ENCODE measurements around the gene BNIP3. TPM values are rescaled to one million over a fixed set of nuclear protein-coding genes. Genes with fewer than 3 reads are reported as not detected.

The BNIP3 gene
- total and polyA plus RNA-seq, 4 donors: 36.8 to 151 (median 114) TPM

GRCh38 chr10:131923038-131923756, 58.5 kb downstream of the BNIP3 start:
- 94% methylated on average over 11 of the region's 11 CpGs for WGBS
- H3K27me3 ChIP-seq (ENCODE audit: control insufficient read depth in 4 of 4, insufficient read depth in 4 of 4, low read length in 3 of 4): no peaks in the 10 kb centered on the region
- DNase-seq (ENCODE audit: low spot score): no peak
- H3K36me3 ChIP-seq (ENCODE audit: control insufficient read depth in 4 of 4, insufficient read depth in 3 of 4, low read depth in 1 of 4, low read length in 3 of 4): no peaks in the 10 kb centered on the region
- no peak overlapping the region for H3K4me3 ChIP-seq (ENCODE audit: low read depth in 1 of 3, low read length in 3 of 3)
- no peak for TF ChIP-seq GABPA (IDR thresholded peaks at IDR 0.05 in 1 of 2, conservative IDR thresholded peaks at IDR 0.05 in 1 of 2)
- TF ChIP-seq RXRA (IDR thresholded peaks at IDR 0.05): no peak
- TF ChIP-seq HNF4A (conservative IDR thresholded peaks at IDR 0.05): no peak
- TF ChIP-seq, protein P1, sequence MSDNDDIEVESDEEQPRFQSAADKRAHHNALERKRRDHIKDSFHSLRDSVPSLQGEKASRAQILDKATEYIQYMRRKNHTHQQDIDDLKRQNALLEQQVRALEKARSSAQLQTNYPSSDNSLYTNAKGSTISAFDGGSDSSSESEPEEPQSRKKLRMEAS (IDR thresholded peaks at IDR 0.05): no peak
- TF ChIP-seq, protein P2, sequence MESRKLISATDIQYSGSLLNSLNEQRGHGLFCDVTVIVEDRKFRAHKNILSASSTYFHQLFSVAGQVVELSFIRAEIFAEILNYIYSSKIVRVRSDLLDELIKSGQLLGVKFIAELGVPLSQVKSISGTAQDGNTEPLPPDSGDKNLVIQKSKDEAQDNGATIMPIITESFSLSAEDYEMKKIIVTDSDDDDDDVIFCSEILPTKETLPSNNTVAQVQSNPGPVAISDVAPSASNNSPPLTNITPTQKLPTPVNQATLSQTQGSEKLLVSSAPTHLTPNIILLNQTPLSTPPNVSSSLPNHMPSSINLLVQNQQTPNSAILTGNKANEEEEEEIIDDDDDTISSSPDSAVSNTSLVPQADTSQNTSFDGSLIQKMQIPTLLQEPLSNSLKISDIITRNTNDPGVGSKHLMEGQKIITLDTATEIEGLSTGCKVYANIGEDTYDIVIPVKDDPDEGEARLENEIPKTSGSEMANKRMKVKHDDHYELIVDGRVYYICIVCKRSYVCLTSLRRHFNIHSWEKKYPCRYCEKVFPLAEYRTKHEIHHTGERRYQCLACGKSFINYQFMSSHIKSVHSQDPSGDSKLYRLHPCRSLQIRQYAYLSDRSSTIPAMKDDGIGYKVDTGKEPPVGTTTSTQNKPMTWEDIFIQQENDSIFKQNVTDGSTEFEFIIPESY (IDR thresholded peaks at IDR 0.05): no peak
- TF ChIP-seq, protein P3, sequence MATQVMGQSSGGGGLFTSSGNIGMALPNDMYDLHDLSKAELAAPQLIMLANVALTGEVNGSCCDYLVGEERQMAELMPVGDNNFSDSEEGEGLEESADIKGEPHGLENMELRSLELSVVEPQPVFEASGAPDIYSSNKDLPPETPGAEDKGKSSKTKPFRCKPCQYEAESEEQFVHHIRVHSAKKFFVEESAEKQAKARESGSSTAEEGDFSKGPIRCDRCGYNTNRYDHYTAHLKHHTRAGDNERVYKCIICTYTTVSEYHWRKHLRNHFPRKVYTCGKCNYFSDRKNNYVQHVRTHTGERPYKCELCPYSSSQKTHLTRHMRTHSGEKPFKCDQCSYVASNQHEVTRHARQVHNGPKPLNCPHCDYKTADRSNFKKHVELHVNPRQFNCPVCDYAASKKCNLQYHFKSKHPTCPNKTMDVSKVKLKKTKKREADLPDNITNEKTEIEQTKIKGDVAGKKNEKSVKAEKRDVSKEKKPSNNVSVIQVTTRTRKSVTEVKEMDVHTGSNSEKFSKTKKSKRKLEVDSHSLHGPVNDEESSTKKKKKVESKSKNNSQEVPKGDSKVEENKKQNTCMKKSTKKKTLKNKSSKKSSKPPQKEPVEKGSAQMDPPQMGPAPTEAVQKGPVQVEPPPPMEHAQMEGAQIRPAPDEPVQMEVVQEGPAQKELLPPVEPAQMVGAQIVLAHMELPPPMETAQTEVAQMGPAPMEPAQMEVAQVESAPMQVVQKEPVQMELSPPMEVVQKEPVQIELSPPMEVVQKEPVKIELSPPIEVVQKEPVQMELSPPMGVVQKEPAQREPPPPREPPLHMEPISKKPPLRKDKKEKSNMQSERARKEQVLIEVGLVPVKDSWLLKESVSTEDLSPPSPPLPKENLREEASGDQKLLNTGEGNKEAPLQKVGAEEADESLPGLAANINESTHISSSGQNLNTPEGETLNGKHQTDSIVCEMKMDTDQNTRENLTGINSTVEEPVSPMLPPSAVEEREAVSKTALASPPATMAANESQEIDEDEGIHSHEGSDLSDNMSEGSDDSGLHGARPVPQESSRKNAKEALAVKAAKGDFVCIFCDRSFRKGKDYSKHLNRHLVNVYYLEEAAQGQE (IDR thresholded peaks at IDR 0.05): no peak
- TF ChIP-seq EGR1 (IDR thresholded peaks at IDR 0.05; ENCODE audit: low read depth in 2 of 2): no peak
- TF ChIP-seq JUND (IDR thresholded peaks at IDR 0.05): no peak
- TF ChIP-seq RAD21 (IDR thresholded peaks at IDR 0.05): no peak
- no peak for TF ChIP-seq TAF1 (conservative IDR thresholded peaks at IDR 0.05)
- TF ChIP-seq, protein P4, sequence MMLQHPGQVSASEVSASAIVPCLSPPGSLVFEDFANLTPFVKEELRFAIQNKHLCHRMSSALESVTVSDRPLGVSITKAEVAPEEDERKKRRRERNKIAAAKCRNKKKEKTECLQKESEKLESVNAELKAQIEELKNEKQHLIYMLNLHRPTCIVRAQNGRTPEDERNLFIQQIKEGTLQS (IDR thresholded peaks at IDR 0.05): no peak
- no peak for TF ChIP-seq FOXA1 (IDR thresholded peaks at IDR 0.05)
- no peak for TF ChIP-seq YY1 (IDR thresholded peaks at IDR 0.05)
- TF ChIP-seq SP1 (IDR thresholded peaks at IDR 0.05): no peak
- H3K9me3 ChIP-seq (ENCODE audit: control insufficient read depth in 4 of 4, low read length in 3 of 4): no peaks in the 10 kb centered on the region
- H3K27ac ChIP-seq (ENCODE audit: low read depth in 1 of 2, low read length in 2 of 2): no peak overlapping the region
- H3K4me1 ChIP-seq (ENCODE audit: control insufficient read depth in 4 of 4, insufficient read depth in 4 of 4, low read length in 3 of 4): peaks cover 0 to 13% (median 7%) of the 10 kb centered on the region in 4 donors
- no peak overlapping the region for H3K9ac ChIP-seq (ENCODE audit: low read depth in 1 of 2, low read length in 2 of 2)

GRCh38 chr10:131921184-131921583, 60.5 kb downstream of the BNIP3 start:
- no peak overlapping the region for H3K4me3 ChIP-seq (ENCODE audit: low read depth in 1 of 3, low read length in 3 of 3)
- peaks cover 0 to 3% (median 0%) of the 10 kb centered on the region in 4 donors for H3K4me1 ChIP-seq (ENCODE audit: control insufficient read depth in 4 of 4, insufficient read depth in 4 of 4, low read length in 3 of 4)
- H3K27me3 ChIP-seq (ENCODE audit: control insufficient read depth in 4 of 4, insufficient read depth in 4 of 4, low read length in 3 of 4): no peaks in the 10 kb centered on the region
- no peak overlapping the region for H3K9ac ChIP-seq (ENCODE audit: low read depth in 1 of 2, low read length in 2 of 2)
- DNase-seq (ENCODE audit: low spot score): no peak
- H3K36me3 ChIP-seq (ENCODE audit: control insufficient read depth in 4 of 4, insufficient read depth in 3 of 4, low read depth in 1 of 4, low read length in 3 of 4): no peaks in the 10 kb centered on the region
- H3K9me3 ChIP-seq (ENCODE audit: control insufficient read depth in 4 of 4, low read length in 3 of 4): no peaks in the 10 kb centered on the region
- no peak for TF ChIP-seq JUND (IDR thresholded peaks at IDR 0.05)
- TF ChIP-seq FOXA1 (IDR thresholded peaks at IDR 0.05): no peak
- no peak for TF ChIP-seq SP1 (IDR thresholded peaks at IDR 0.05)
- TF ChIP-seq HNF4A (conservative IDR thresholded peaks at IDR 0.05): no peak
- no peak overlapping the region for H3K27ac ChIP-seq (ENCODE audit: low read depth in 1 of 2, low read length in 2 of 2)
- 79% methylated on average over 8 of the region's 8 CpGs for WGBS

Measured in liver (tissue), 9 donors.